Mesothelial cell of epicardium (in vitro differentiated cells): ENCODE results near the gene ADAMTS17. TPM values are rescaled to one million over a fixed set of nuclear protein-coding genes. Genes with fewer than 3 reads are reported as not detected.

Source experiments
- DNase-seq, 2 experiments: peaks; one replicate each; pipeline ENCODE4 v3.0.0; 2021; ENCODE audit warnings: low spot score in 2 of 2; ENCODE audit not compliant: unreplicated experiment in 2 of 2
- H3K27ac Mint-ChIP-seq: 2 replicates; pipeline ENCODE4 v1.8.0; 2021; ENCODE audit warnings: mixed read lengths
- H3K27me3 Mint-ChIP-seq: 2 replicates; pipeline ENCODE4 v1.8.0; 2021; ENCODE audit warnings: low read depth, mixed read lengths
- H3K36me3 Mint-ChIP-seq: 2 replicates; pipeline ENCODE4 v1.8.0; 2021; ENCODE audit warnings: mixed read lengths
- H3K4me1 Mint-ChIP-seq: 2 replicates; pipeline ENCODE4 v1.8.0; 2021; ENCODE audit warnings: mixed read lengths
- H3K4me3 Mint-ChIP-seq: 2 replicates; pipeline ENCODE4 v1.8.0; 2021; ENCODE audit warnings: mild to moderate bottlenecking, moderate library complexity, mixed read lengths
- H3K9me3 Mint-ChIP-seq: 2 replicates; pipeline ENCODE4 v1.8.0; 2021; ENCODE audit warnings: mixed read lengths
- CTCF ChIP-seq: fragments of 200-600 bp; sonication (generic); IDR thresholded peaks from one replicate; pipeline ENCODE4 v1.5.0; 2021; ENCODE audit warnings: antibody characterized with exemption; ENCODE audit not compliant: unreplicated experiment
- total RNA-seq: library from RNA; stranded (reverse); gene quantifications from 3 replicates; pipeline ENCODE4 v1.2.1, GENCODE V29; 2021

The ADAMTS17 gene
- total RNA-seq, 1 donor from 2014 or later, result 39.4 TPM

GRCh38 chr15:100189319-100189718 lies 152.5 kb downstream of the ADAMTS17 start:
- no peak for DNase-seq
- Mint-ChIP-seq H3K36me3 (no peaks in the 10 kb centered on the region), H3K27ac (no peak overlapping the region), H3K27me3 (no peaks in the 10 kb centered on the region), H3K4me3 (no peak overlapping the region), H3K4me1 (peaks cover 25% of the 10 kb centered on the region), H3K9me3 (no peaks in the 10 kb centered on the region)
- no peak for TF ChIP-seq CTCF

GRCh38 chr15:100187677-100188076 lies 154.1 kb downstream of the ADAMTS17 start:
- H3K36me3 Mint-ChIP-seq, result no peaks in the 10 kb centered on the region
- no peak overlapping the region for H3K27ac Mint-ChIP-seq
- no peak for DNase-seq
- H3K4me1 Mint-ChIP-seq, result peaks cover 17% of the 10 kb centered on the region
- H3K27me3 Mint-ChIP-seq, result no peaks in the 10 kb centered on the region
- H3K4me3 Mint-ChIP-seq, result no peak overlapping the region
- TF ChIP-seq CTCF, result no peak
- peaks cover 1% of the 10 kb centered on the region for H3K9me3 Mint-ChIP-seq

GRCh38 chr15:100186960-100187359 lies 154.8 kb downstream of the ADAMTS17 start:
- no peak for TF ChIP-seq CTCF
- H3K27me3 Mint-ChIP-seq, result no peaks in the 10 kb centered on the region
- H3K27ac Mint-ChIP-seq, result no peak overlapping the region
- H3K4me3 Mint-ChIP-seq, result no peak overlapping the region
- peaks cover 10% of the 10 kb centered on the region for H3K4me1 Mint-ChIP-seq
- H3K36me3 Mint-ChIP-seq, result peaks cover 1% of the 10 kb centered on the region
- no peak for DNase-seq
- peaks cover 9% of the 10 kb centered on the region for H3K9me3 Mint-ChIP-seq

GRCh38 chr15:100186366-100186765 lies 155.4 kb downstream of the ADAMTS17 start:
- TF ChIP-seq CTCF, result no peak
- Mint-ChIP-seq H3K27ac (no peak overlapping the region), H3K36me3 (peaks cover 2% of the 10 kb centered on the region), H3K9me3 (peaks cover 10% of the 10 kb centered on the region), H3K4me3 (no peak overlapping the region), H3K4me1 (peaks cover 5% of the 10 kb centered on the region), H3K27me3 (no peaks in the 10 kb centered on the region)
- no peak for DNase-seq

- Mint-ChIP-seq H3K4me3 (no peak overlapping the region), H3K27me3 (no peaks in the 10 kb centered on the region), H3K4me1 (peaks cover 2% of the 10 kb centered on the region), H3K9me3 (peaks cover 28% of the 10 kb centered on the region), H3K36me3 (peaks cover 12% of the 10 kb centered on the region), H3K27ac (no peak overlapping the region)
- no peak for TF ChIP-seq CTCF
- no peak for DNase-seq
Measured at GRCh38 chr15:100183921-100184495, 157.8 kb downstream of the ADAMTS17 start.

GRCh38 chr15:100180921-100181320 lies 160.9 kb downstream of the ADAMTS17 start:
- no peak for DNase-seq

More at GRCh38 chr15:100180921-100181320, 160.9 kb downstream of the ADAMTS17 start:
- peaks cover 1% of the 10 kb centered on the region for H3K4me1 Mint-ChIP-seq
- no peak overlapping the region for H3K27ac Mint-ChIP-seq
- peaks cover 27% of the 10 kb centered on the region for H3K36me3 Mint-ChIP-seq
- no peaks in the 10 kb centered on the region for H3K27me3 Mint-ChIP-seq
- no peak overlapping the region for H3K4me3 Mint-ChIP-seq
- H3K9me3 Mint-ChIP-seq, result peaks cover 54% of the 10 kb centered on the region
- TF ChIP-seq CTCF, result no peak
